NCI-H146 (cell line): ENCODE measurements around the gene EDAR.

Source experiments
- DNase-seq: peaks from one replicate; lab custom pipeline; 2025; lab: John Stamatoyannopoulos, UW

The EDAR gene

GRCh38 chr2:108923736-108924579 is 65.1 kb downstream of the EDAR start:
- no peak for DNase-seq

GRCh38 chr2:108923019-108923700 is 65.9 kb downstream of the EDAR start:
- peak; percentile 13 for DNase-seq

GRCh38 chr2:108922141-108922915 is 66.7 kb downstream of the EDAR start:
- DNase-seq, result no peak

GRCh38 chr2:108921096-108922030 is 67.7 kb downstream of the EDAR start:
- DNase-seq, result no peak

- no peak for DNase-seq
Observed at GRCh38 chr2:108920686-108921085, 68.3 kb downstream of the EDAR start.

GRCh38 chr2:108919571-108920373 is 69.2 kb downstream of the EDAR start:
- DNase-seq, result no peak

- no peak for DNase-seq
Observed at GRCh38 chr2:108918941-108919341, 70.1 kb downstream of the EDAR start.

- DNase-seq, result no peak
Observed at GRCh38 chr2:108918156-108918874, 70.7 kb downstream of the EDAR start.

- DNase-seq, result no peak
Observed at GRCh38 chr2:108917526-108917925, 71.5 kb downstream of the EDAR start.

- DNase-seq, result no peak
Observed at GRCh38 chr2:108916796-108917421, 72.1 kb downstream of the EDAR start.

GRCh38 chr2:108916122-108916795 is 72.8 kb downstream of the EDAR start:
- DNase-seq, result peak; percentile 81

- DNase-seq, result no peak
Observed at GRCh38 chr2:108912629-108912902, 76.5 kb downstream of the EDAR start.

GRCh38 chr2:108911807-108912628 is 77.0 kb downstream of the EDAR start:
- peak; percentile 56 for DNase-seq

GRCh38 chr2:108911401-108911800 is 77.6 kb downstream of the EDAR start:
- no peak for DNase-seq

GRCh38 chr2:108910541-108911396 is 78.3 kb downstream of the EDAR start:
- DNase-seq, result no peak

- no peak for DNase-seq
Observed at GRCh38 chr2:108910011-108910431, 79.0 kb downstream of the EDAR start.

- no peak for DNase-seq
Observed at GRCh38 chr2:108909275-108909823, 79.7 kb downstream of the EDAR start.
